ENCODE measurements around the gene KDM4F. TPM values are rescaled to one million over a fixed set of nuclear protein-coding genes. Genes with fewer than 3 reads are reported as not detected.
"Not testable (repeated sequence)": the region's sequence is repeated elsewhere in the genome, so short reads cannot be mapped to it uniquely, and the experiment has no call there.

Gene KDM4F
- polyA plus RNA-seq (2013, experiment 1 of 2; ENCODE audit: insufficient read length): not detected
- not detected for polyA plus RNA-seq (2013, experiment 2 of 2; ENCODE audit: insufficient read length)

- DNase-seq: not testable (repeated sequence)
These were observed at the start of gene KDM4F for GRCh38 chr11:95049122-95049521. Gene KDM4F, plus strand, starts transcription at chr11:95049422.

- DNase-seq: no peak
These were observed 45.5 kb upstream of the KDM4F start for GRCh38 chr11:95003716-95004115.

DNA sequence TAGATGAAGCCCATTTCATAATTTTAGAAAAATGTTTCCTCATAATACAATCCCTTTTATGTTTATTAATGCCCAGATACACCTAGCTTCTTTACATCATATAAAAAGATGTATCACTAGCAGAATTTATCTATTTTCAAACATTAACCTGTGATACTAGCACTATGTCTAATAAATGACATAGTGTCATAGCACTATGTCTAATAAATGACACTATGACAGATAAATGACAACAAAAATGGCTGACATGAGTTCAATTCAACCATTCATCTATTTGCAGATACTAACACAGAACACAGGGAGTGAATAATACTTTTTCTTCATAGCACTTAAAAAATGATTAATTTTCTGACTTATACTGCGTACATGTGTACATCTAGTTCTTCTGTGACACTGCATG, 43.6 kb upstream of the KDM4F start:
- no peak for DNase-seq

- DNase-seq: no peak
These were observed 37.8 kb upstream of the KDM4F start for GRCh38 chr11:95011376-95011775.

DNA sequence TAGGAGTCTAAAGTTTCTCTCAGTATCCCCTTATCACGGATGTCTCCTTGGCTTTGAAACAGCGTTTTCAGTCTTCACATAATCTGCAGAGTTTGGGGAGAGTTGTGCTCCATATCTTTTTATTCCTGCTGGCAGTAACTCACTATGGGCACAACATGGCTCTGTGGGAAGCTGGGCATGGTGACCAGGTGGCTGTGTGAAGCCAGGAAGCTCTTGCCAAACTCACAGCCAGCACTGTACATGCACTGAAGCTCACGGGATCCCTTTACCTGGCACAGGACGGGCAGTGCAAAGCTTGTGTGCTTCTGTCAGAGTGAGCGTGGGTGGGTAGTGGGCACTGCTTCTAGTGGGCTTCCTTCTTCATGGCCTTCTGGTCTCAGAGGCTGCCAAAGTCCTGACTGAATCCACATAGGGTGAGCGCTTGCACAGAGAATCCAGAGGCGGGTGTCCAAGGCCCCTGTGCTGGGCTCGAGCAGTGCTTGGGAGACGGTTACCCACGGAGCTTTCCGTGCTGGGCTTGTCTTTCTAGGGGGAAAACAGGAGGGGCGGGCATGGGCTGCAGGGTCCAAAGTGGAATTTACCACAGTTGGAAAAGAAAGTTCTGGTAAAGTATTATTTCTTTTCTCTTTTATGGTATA, 34.9 kb upstream of the KDM4F start:
- DNase-seq: no peak

DNA sequence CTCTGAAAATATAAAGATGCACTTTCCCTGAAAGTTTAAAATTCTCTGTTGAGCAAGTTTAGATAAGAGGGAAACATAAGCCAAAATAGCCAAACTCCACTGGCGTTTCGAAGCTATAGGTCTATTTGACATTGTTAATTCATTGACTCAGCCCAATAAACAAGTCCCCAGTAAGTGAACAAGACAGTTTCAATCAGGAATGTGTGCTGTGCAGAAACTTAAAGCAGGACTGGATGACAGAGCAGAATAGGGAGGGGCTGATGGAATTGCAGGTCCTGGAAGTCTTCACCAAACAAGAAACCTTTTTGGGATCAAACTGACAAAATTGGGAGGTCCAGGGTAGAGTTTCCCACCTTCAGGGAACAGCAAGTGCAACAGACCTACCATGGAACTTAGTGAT, 33.1 kb upstream of the KDM4F start:
- DNase-seq: no peak

DNA sequence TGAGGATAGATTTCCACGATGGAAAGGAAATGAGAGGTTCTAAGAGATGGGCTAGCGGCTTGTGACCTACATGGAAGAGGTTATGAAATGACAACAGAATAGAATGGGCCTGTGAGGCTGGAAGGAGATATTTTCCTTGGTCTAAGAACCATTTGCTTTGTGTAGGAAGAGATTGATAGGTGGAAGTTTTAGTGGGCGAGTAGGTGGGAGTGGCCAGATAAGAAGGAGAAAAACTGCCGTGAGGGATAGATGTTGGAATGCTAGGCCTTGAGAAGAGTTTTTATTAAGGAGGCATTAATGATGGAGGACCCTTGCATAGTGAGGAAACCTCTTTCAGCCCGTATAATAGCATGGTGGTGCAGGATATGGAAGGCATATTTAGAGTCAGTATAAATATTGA, 27.8 kb upstream of the KDM4F start:
- not testable (repeated sequence) for DNase-seq

GRCh38 chr11:95024958-95025357, 24.3 kb upstream of the KDM4F start, which contains the start of gene KDM4E:
Gene KDM4E, plus strand, starts transcription at chr11:95025258. Its CDS starts 300 bp downstream, at chr11:95025558.
- DNase-seq: no peak

- DNase-seq: not testable (repeated sequence)
These were observed 23.6 kb upstream of the KDM4F start for GRCh38 chr11:95025594-95025993.

- no peak for DNase-seq
These were observed 20.9 kb upstream of the KDM4F start for GRCh38 chr11:95028357-95028756.

DNA sequence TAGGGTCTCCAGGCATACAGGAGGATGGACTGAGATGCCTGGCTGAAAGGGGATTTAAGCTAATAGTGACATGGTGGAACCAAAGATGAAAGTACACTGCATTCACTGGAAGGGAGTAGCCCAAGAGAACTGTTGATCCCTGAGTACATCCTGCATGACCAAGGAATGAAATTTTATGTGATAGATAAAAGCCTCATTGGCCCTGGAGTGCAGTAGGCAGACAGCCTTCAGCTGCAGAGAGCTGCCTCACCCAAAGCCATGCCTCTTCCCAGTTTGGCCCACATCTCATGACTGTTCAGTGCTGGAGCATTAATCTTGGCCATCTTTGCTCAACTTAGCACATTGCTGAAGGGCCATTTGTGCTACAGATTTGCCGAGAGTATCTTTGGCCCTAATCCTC, 16.2 kb upstream of the KDM4F start:
- DNase-seq: no peak

DNA sequence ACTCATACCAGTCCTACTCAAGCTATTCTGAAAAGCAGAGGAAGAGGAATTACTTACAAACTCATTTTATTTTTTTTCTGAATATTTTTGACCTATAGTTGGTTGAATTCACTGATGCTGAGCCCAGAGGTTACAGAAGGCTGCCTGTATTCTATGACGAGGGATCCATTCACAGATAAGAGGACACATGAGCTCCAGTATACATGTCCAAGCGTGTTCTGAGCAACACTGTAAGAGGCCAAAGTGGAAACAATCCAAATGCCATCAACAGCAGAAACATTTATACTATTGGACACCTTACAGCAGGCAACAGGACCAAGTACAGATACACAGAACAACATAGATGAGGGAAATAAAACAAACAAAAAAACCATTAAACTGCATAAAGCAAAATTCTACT, 13.9 kb upstream of the KDM4F start:
- no peak for DNase-seq

GRCh38 chr11:95037356-95038035, 11.7 kb upstream of the KDM4F start:
- DNase-seq: peak; percentile 14

DNA sequence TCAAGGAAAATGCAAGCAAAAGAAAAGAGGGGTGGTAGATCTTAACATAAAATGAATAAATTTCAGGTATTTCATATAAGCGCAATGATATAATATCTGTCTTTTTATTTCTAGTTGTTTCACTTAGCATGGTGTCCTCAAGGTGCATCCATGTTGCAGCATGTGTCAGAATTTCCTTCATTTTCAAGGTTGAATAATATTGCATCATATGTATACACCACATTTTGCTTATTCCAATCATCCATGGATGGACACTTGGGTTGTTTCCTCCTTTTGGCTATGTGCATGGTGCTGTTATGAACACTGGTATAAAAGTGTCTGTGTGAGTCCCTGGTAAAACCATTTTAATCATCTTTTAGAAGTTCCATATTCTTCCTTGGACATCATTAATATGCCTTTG, 7.0 kb upstream of the KDM4F start:
- no peak for DNase-seq

DNA sequence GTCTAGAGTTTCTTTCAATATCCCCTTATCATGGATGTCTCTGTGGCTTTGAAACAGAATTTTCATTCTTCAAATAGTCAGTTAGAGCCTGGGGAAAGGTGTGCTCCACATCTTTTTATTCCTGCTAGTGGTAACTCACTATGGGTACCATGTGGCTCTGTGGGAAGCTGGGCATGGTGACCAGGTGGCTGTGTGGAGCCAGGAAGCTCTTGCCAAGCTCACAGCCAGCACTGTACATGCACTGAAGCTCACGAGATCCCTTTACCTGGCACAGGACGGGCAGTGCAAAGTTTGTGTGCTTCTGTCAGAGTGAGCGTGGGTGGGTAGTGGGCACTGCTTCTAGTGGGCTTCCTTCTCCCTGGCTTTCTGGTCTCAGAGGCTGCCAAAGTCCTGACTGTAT, 6.3 kb upstream of the KDM4F start:
- DNase-seq: no peak

DNA sequence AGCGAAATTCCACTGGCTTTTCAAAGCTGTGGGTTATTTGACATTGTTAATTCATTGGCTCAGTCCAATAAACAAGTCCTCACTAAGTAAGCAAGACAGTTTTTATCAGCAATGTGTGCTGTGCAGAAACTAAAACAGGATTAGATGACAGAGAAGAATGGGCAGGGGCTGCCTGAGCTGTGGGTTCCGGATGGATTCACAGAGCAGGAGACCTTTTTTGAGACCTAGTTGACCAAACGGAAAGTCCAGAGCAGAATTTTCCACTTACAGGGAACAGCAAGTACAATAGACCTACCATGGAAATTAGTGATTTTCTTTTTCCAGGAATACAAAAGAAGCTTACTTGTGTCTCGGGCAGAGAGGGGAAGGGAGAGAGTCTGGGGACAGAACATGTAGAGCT, 5.2 kb upstream of the KDM4F start:
- no peak for DNase-seq

DNA sequence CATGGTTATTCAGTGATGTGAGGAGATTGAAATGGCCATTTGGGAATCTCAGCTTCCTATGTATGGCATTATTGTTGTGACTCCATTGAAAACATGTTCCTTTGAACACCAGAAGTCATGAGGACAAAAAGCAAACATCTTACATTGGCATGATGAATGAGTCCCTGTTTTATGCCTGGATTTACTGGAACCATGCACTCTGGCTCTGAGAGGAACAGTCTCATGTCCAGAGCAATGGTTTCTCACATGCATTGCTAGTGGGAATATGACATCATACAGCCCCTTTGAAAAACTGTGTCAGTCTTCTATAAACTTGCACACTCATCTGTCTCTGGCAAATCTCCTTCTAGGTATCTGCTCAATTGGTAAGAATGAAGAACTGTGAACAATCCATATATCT, 3.4 kb upstream of the KDM4F start:
- no peak for DNase-seq

GRCh38 chr11:95050595-95051202, 1.5 kb downstream of the KDM4F start:
- DNase-seq: no peak

- DNase-seq: no peak
These were observed 5.1 kb downstream of the KDM4F start for GRCh38 chr11:95054356-95054755.

- DNase-seq: no peak
These were observed 6.2 kb downstream of the KDM4F start for GRCh38 chr11:95055283-95055897.

DNA sequence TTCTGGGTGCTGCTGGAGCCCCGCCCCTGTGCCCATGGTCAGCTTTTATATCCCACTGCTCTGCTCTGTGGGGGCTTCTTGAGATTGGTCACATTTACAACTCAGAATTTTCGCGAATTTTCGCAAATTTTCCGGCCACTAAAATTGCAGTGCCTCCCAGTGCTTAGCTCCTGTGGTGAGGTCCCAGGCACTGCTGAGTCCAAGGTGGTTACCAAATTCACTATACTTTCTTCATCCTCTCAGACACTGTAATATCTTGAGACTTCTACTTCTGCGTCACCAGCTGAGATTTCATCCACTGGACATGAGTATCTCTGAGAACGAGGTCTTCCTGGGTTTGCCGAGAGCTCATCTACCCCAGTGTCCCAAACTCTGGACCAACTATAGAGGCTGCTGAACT, 8.7 kb downstream of the KDM4F start:
- no peak for DNase-seq

DNA sequence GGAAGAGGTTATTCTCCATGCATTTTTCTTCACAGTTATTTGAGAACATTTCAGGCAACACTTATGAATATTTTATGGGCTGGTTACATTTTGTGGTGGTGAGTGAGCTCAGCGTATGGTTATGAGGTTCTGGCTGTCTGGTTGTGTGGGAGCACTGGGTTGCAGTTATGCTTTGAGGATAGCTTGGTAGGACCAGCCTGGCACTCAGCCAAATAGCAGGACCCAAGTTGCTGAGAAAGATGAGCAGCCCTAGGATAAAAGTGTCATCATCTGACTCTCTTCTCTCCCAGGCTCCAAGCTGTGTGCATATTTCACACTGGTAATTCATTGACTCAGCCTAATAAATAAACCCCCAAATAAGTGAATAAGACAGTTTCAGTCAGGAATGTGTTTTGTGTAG, 9.4 kb downstream of the KDM4F start:
- peak; percentile 60 for DNase-seq

- DNase-seq: no peak
These were observed 9.8 kb downstream of the KDM4F start for GRCh38 chr11:95059046-95059445.
